Fibroblast of the aortic adventitia (primary cell): ENCODE measurements around the gene C20orf141. TPM values are rescaled to one million over a fixed set of nuclear protein-coding genes. Genes with fewer than 3 reads are reported as not detected.
A peak's percentile ranks its signal among the peaks of the same experiment; 100 is the strongest.
"Not testable (repeated sequence)": the region's sequence is repeated elsewhere in the genome, so short reads cannot be mapped to it uniquely, and the experiment has no call there.

Experiments used
- DNase-seq: peaks from one replicate; pipeline ENCODE4 v3.0.0-alpha.2; 2010; ENCODE audit warnings: low read depth
- H3K4me3 ChIP-seq: 2 replicates; pipeline ENCODE4 v1.5.1; 2011; ENCODE audit warnings: low read depth, mild to moderate bottlenecking, control low read depth, low read length, moderate library complexity
- CTCF ChIP-seq: IDR thresholded peaks from 2 replicates; pipeline ENCODE4 v1.5.1; 2011; ENCODE audit warnings: mild to moderate bottlenecking, low read length, control low read depth, inconsistent platforms; ENCODE audit not compliant: insufficient read depth
- total RNA-seq: library from RNA; depleted of rRNA; stranded (reverse); fragments of >200 nt; gene quantifications from 2 replicates; pipeline ENCODE4 v1.2.3, GENCODE V29; 2012; ENCODE audit warnings: low replicate concordance

C20orf141 gene
- total RNA-seq = not detected in 2 replicates

GRCh38 chr20:2814587-2815051, at the start of gene C20orf141:
Gene C20orf141, plus strand, starts transcription at chr20:2814987. Its CDS starts 198 bp downstream, at chr20:2815185.
- TF ChIP-seq CTCF = no peak
- DNase-seq = peak; percentile 99
- H3K4me3 ChIP-seq = no peak within 1 kb of the TSS

GRCh38 chr20:2767768-2768631, 46.8 kb upstream of the C20orf141 start:
- peak; percentile 76 for DNase-seq
- TF ChIP-seq CTCF = no peak
- no peak overlapping the region for H3K4me3 ChIP-seq

GRCh38 chr20:2768632-2769015, 46.2 kb upstream of the C20orf141 start:
- TF ChIP-seq CTCF = no peak
- DNase-seq = no peak
- H3K4me3 ChIP-seq = no peak overlapping the region

- not testable (repeated sequence) for H3K4me3 ChIP-seq, DNase-seq
Observed at GRCh38 chr20:2770091-2770490, 44.7 kb upstream of the C20orf141 start.

- H3K4me3 ChIP-seq = no peak overlapping the region
- DNase-seq = no peak
- no peak for TF ChIP-seq CTCF
Observed at GRCh38 chr20:2771631-2772080, 43.1 kb upstream of the C20orf141 start.

GRCh38 chr20:2773812-2774211, 41.0 kb upstream of the C20orf141 start:
- H3K4me3 ChIP-seq = no peak overlapping the region
- TF ChIP-seq CTCF = no peak
- no peak for DNase-seq

- DNase-seq = no peak
- TF ChIP-seq CTCF = no peak
- no peak overlapping the region for H3K4me3 ChIP-seq
Observed at GRCh38 chr20:2775139-2775538, 39.6 kb upstream of the C20orf141 start.
